ENCODE data around the gene COP1.
"Not testable (repeated sequence)": the region's sequence is repeated elsewhere in the genome, so short reads cannot be mapped to it uniquely, and the experiment has no call there.

Gene COP1

GRCh38 chr1:176208034-176208433, 948 bp upstream of the COP1 start:
- no peak for DNase-seq
- no peaks in the 10 kb centered on the region; the same call in 1 of the 2 replicates for H3K36me3 ChIP-seq (ENCODE audit: insufficient read depth, low read length)
- no peaks in the 10 kb centered on the region for H3K9me3 ChIP-seq (ENCODE audit: insufficient read depth, low read length, severe bottlenecking)
- no peaks in the 10 kb centered on the region for H3K27me3 ChIP-seq (ENCODE audit: insufficient read depth, low read length, poor library complexity)
- peak overlapping the region; percentile 95 for H3K27ac ChIP-seq (ENCODE audit: low read length)
- peak overlapping the region; percentile 72 for H3K4me2 ChIP-seq (ENCODE audit: insufficient read depth, low read length)
- peaks cover 33% of the 10 kb centered on the region for H3K4me1 ChIP-seq (ENCODE audit: insufficient read depth, low read length)
- H3K4me3 ChIP-seq (ENCODE audit: low read depth in 1 of 2, low read length in 2 of 2): peak overlapping the region; percentile 77 to 82
- H2AFZ ChIP-seq (ENCODE audit: low read depth, low read length): peak overlapping the region; percentile 96
- peaks cover 31% of the 10 kb centered on the region; the same call in 1 of the 2 replicates for H4K20me1 ChIP-seq (ENCODE audit: insufficient read depth, low read length)
- no peak for ATAC-seq (ENCODE audit: insufficient read depth, low read depth)
- peak overlapping the region; percentile 96 for H3K9ac ChIP-seq (ENCODE audit: low read depth, low read length)
- peaks cover 50% of the 10 kb centered on the region for H3K79me2 ChIP-seq (ENCODE audit: insufficient read depth, low read length)
- TF ChIP-seq EZH2 (IDR thresholded peaks at IDR 0.05; ENCODE audit: borderline replicate concordance, low read depth, low read length, severe bottlenecking) (no peak), CTCF (IDR thresholded peaks at IDR 0.05; ENCODE audit: borderline replicate concordance, extremely low read depth, low read length, poor library complexity, severe bottlenecking) (no peak)

- peaks cover 43% of the 10 kb centered on the region for H3K4me1 ChIP-seq (ENCODE audit: insufficient read depth, low read length)
- H3K4me3 ChIP-seq (ENCODE audit: low read depth in 1 of 2, low read length in 2 of 2): peak overlapping the region; percentile 77 to 82
- no peaks in the 10 kb centered on the region for H3K27me3 ChIP-seq (ENCODE audit: insufficient read depth, low read length, poor library complexity)
- H3K4me2 ChIP-seq (ENCODE audit: insufficient read depth, low read length): peak overlapping the region; percentile 72
- peak overlapping the region; percentile 95 for H3K27ac ChIP-seq (ENCODE audit: low read length)
- peaks cover 46% of the 10 kb centered on the region for H4K20me1 ChIP-seq (ENCODE audit: insufficient read depth, low read length)
- peak overlapping the region; percentile 96 for H3K9ac ChIP-seq (ENCODE audit: low read depth, low read length)
- no peaks in the 10 kb centered on the region for H3K9me3 ChIP-seq (ENCODE audit: insufficient read depth, low read length, severe bottlenecking)
- ATAC-seq (ENCODE audit: insufficient read depth, low read depth) (peak; percentile 43), DNase-seq (peak; percentile 60)
- TF ChIP-seq CTCF (IDR thresholded peaks at IDR 0.05; ENCODE audit: borderline replicate concordance, extremely low read depth, low read length, poor library complexity, severe bottlenecking) (no peak), EZH2 (IDR thresholded peaks at IDR 0.05; ENCODE audit: borderline replicate concordance, low read depth, low read length, severe bottlenecking) (no peak)
- peaks cover 67% of the 10 kb centered on the region for H3K79me2 ChIP-seq (ENCODE audit: insufficient read depth, low read length)
- no peaks in the 10 kb centered on the region; the same call in 1 of the 2 replicates for H3K36me3 ChIP-seq (ENCODE audit: insufficient read depth, low read length)
- H2AFZ ChIP-seq (ENCODE audit: low read depth, low read length): peak overlapping the region; percentile 96
Observed at GRCh38 chr1:176206006-176206960, 803 bp downstream of the COP1 start.

- Histone ChIP-seq H3K9ac (ENCODE audit: low read depth, low read length) (peak overlapping the region; percentile 96), H3K36me3 (ENCODE audit: insufficient read depth, low read length) (no peaks in the 10 kb centered on the region; the same call in 1 of the 2 replicates), H3K4me3 (ENCODE audit: low read depth in 1 of 2, low read length in 2 of 2) (peak overlapping the region; percentile 77 to 82), H3K27me3 (ENCODE audit: insufficient read depth, low read length, poor library complexity) (no peaks in the 10 kb centered on the region), H3K9me3 (ENCODE audit: insufficient read depth, low read length, severe bottlenecking) (no peaks in the 10 kb centered on the region), H2AFZ (ENCODE audit: low read depth, low read length) (no peak overlapping the region), H3K79me2 (ENCODE audit: insufficient read depth, low read length) (peaks cover 76% of the 10 kb centered on the region), H4K20me1 (ENCODE audit: insufficient read depth, low read length) (peaks cover 53% of the 10 kb centered on the region), H3K27ac (ENCODE audit: low read length) (peak overlapping the region; percentile 95), H3K4me2 (ENCODE audit: insufficient read depth, low read length) (peak overlapping the region; percentile 72), H3K4me1 (ENCODE audit: insufficient read depth, low read length) (peaks cover 43% of the 10 kb centered on the region)
- TF ChIP-seq EZH2 (IDR thresholded peaks at IDR 0.05; ENCODE audit: borderline replicate concordance, low read depth, low read length, severe bottlenecking) (no peak), CTCF (IDR thresholded peaks at IDR 0.05; ENCODE audit: borderline replicate concordance, extremely low read depth, low read length, poor library complexity, severe bottlenecking) (no peak)
- ATAC-seq (ENCODE audit: insufficient read depth, low read depth) (no peak), DNase-seq (no peak)
Observed at GRCh38 chr1:176205332-176205914, 1.7 kb downstream of the COP1 start.

- H3K36me3 ChIP-seq (ENCODE audit: insufficient read depth, low read length); H2AFZ ChIP-seq (ENCODE audit: low read depth, low read length); DNase-seq; H3K9me3 ChIP-seq (ENCODE audit: insufficient read depth, low read length, severe bottlenecking); H3K27me3 ChIP-seq (ENCODE audit: insufficient read depth, low read length, poor library complexity); ATAC-seq (ENCODE audit: insufficient read depth, low read depth): not testable (repeated sequence)
- H4K20me1 ChIP-seq (ENCODE audit: insufficient read depth, low read length): peaks cover 61% of the 10 kb centered on the region
- H3K4me1 ChIP-seq (ENCODE audit: insufficient read depth, low read length): peaks cover 45% of the 10 kb centered on the region
- peaks cover 83% of the 10 kb centered on the region for H3K79me2 ChIP-seq (ENCODE audit: insufficient read depth, low read length)
- peak overlapping the region; percentile 96 for H3K9ac ChIP-seq (ENCODE audit: low read depth, low read length)
- peak overlapping the region in 1 of 2 experiments; percentile 77; a peak in 3 of 4 replicates for H3K4me3 ChIP-seq (ENCODE audit: low read depth in 1 of 2, low read length in 2 of 2)
- H3K27ac ChIP-seq (ENCODE audit: low read length): peak overlapping the region; percentile 95; the same call in 1 of the 2 replicates
- H3K4me2 ChIP-seq (ENCODE audit: insufficient read depth, low read length): peak overlapping the region; percentile 72
Observed at GRCh38 chr1:176204655-176205054, 2.4 kb downstream of the COP1 start.
